ENCODE data around the gene DDI2.
"Not testable (repeated sequence)": the region's sequence is repeated elsewhere in the genome, so short reads cannot be mapped to it uniquely, and the experiment has no call there.

Gene DDI2

GRCh38 chr1:15636436-15636835 lies 19.2 kb downstream of the DDI2 start:
- DNase-seq (ENCODE audit: low read depth, low spot score): no peak

GRCh38 chr1:15637826-15638225 lies 20.6 kb downstream of the DDI2 start:
- no peak for DNase-seq (ENCODE audit: low read depth, low spot score)

- no peak for DNase-seq (ENCODE audit: low read depth, low spot score)
Observed at GRCh38 chr1:15639262-15639661, 22.0 kb downstream of the DDI2 start.

- DNase-seq (ENCODE audit: low read depth, low spot score): no peak
Observed at GRCh38 chr1:15639931-15640330, 22.7 kb downstream of the DDI2 start.

- no peak for DNase-seq (ENCODE audit: low read depth, low spot score)
Observed at GRCh38 chr1:15640667-15641066, 23.4 kb downstream of the DDI2 start.

GRCh38 chr1:15649937-15650336 lies 32.7 kb downstream of the DDI2 start:
- no peak for DNase-seq (ENCODE audit: low read depth, low spot score)

GRCh38 chr1:15650433-15650832 lies 33.2 kb downstream of the DDI2 start:
- no peak for DNase-seq (ENCODE audit: low read depth, low spot score)

GRCh38 chr1:15652130-15652529 lies 34.9 kb downstream of the DDI2 start:
- DNase-seq (ENCODE audit: low read depth, low spot score): not testable (repeated sequence)

- no peak for DNase-seq (ENCODE audit: low read depth, low spot score)
Observed at GRCh38 chr1:15654091-15654690, 36.9 kb downstream of the DDI2 start.

GRCh38 chr1:15656464-15656863 lies 39.2 kb downstream of the DDI2 start:
- no peak for DNase-seq (ENCODE audit: low read depth, low spot score)

- no peak for DNase-seq (ENCODE audit: low read depth, low spot score)
Observed at GRCh38 chr1:15657021-15657420, 39.8 kb downstream of the DDI2 start.

- DNase-seq (ENCODE audit: low read depth, low spot score): no peak
Observed at GRCh38 chr1:15660151-15660550, 42.9 kb downstream of the DDI2 start.

GRCh38 chr1:15662477-15662876 lies 45.2 kb downstream of the DDI2 start:
- DNase-seq (ENCODE audit: low read depth, low spot score): no peak

GRCh38 chr1:15663925-15664324 lies 46.7 kb downstream of the DDI2 start:
- DNase-seq (ENCODE audit: low read depth, low spot score): no peak

GRCh38 chr1:15667362-15667761 lies 50.1 kb downstream of the DDI2 start:
- no peak for DNase-seq (ENCODE audit: low read depth, low spot score)

GRCh38 chr1:15668089-15668754 lies 51.0 kb downstream of the DDI2 start:
- DNase-seq (ENCODE audit: low read depth, low spot score): no peak

- DNase-seq (ENCODE audit: low read depth, low spot score): no peak
Observed at GRCh38 chr1:15669074-15669473, 51.8 kb downstream of the DDI2 start.

- no peak for DNase-seq (ENCODE audit: low read depth, low spot score)
Observed at GRCh38 chr1:15669864-15670263, 52.6 kb downstream of the DDI2 start.

- DNase-seq (ENCODE audit: low read depth, low spot score): no peak
Observed at GRCh38 chr1:15671430-15671829, 54.2 kb downstream of the DDI2 start.

GRCh38 chr1:15674386-15675159 lies 57.3 kb downstream of the DDI2 start:
- DNase-seq (ENCODE audit: low read depth, low spot score): no peak

- DNase-seq (ENCODE audit: low read depth, low spot score): no peak
Observed at GRCh38 chr1:15676010-15676409, 58.8 kb downstream of the DDI2 start.

GRCh38 chr1:15676688-15677661 lies 59.7 kb downstream of the DDI2 start:
- DNase-seq (ENCODE audit: low read depth, low spot score): no peak
